Liver (tissue), 9 donors: ENCODE data around the gene RIOX2. TPM values are rescaled to one million over a fixed set of nuclear protein-coding genes. Genes with fewer than 3 reads are reported as not detected.

Experiments used
- DNase-seq: peaks from one replicate; pipeline ENCODE4 v3.0.0-alpha.2; 2017; ENCODE audit warnings: low spot score
- H3K27ac ChIP-seq, 2 donors: one replicate each; pipeline ENCODE4 v1.7.0; 2013; ENCODE audit warnings: inconsistent platforms in 2 of 2, low read length in 2 of 2, control low read depth in 1 of 2, low read depth in 1 of 2, mild to moderate bottlenecking in 1 of 2
- H3K27me3 ChIP-seq, 4 donors: one replicate each; pipeline versions ENCODE4 v1.6.1 to v1.7.0; 2013; ENCODE audit warnings: low read length in 3 of 4, inconsistent platforms in 1 of 4, mild to moderate bottlenecking in 1 of 4, moderate library complexity in 1 of 4; ENCODE audit not compliant: control insufficient read depth in 4 of 4, insufficient read depth in 4 of 4
- H3K36me3 ChIP-seq, 4 donors: one replicate each; pipeline versions ENCODE4 v1.6.1 to v1.7.0; 2013; ENCODE audit warnings: low read length in 3 of 4, mild to moderate bottlenecking in 3 of 4, low read depth in 1 of 4, moderate library complexity in 1 of 4; ENCODE audit not compliant: control insufficient read depth in 4 of 4, insufficient read depth in 3 of 4
- H3K4me1 ChIP-seq, 4 donors: one replicate each; pipeline versions ENCODE4 v1.6.1 to v1.7.0; 2013; ENCODE audit warnings: low read length in 3 of 4, mild to moderate bottlenecking in 3 of 4, moderate library complexity in 1 of 4; ENCODE audit not compliant: control insufficient read depth in 4 of 4, insufficient read depth in 4 of 4
- H3K4me3 ChIP-seq, 3 donors: one replicate each; pipeline versions ENCODE4 v1.6.1 to v1.7.0; 2013; ENCODE audit warnings: low read length in 3 of 3, control low read depth in 1 of 3, low read depth in 1 of 3, mild to moderate bottlenecking in 1 of 3
- H3K9ac ChIP-seq, 2 donors: one replicate each; pipeline ENCODE4 v1.7.0; 2013; ENCODE audit warnings: low read length in 2 of 2, mild to moderate bottlenecking in 2 of 2, moderate library complexity in 2 of 2, control low read depth in 1 of 2, low read depth in 1 of 2
- H3K9me3 ChIP-seq, 4 donors: one replicate each; pipeline versions ENCODE4 v1.6.1 to v1.7.0; 2013; ENCODE audit warnings: low read length in 3 of 4; ENCODE audit not compliant: control insufficient read depth in 4 of 4
- EGR1 ChIP-seq, 2 donors: IDR thresholded peaks; 2 replicates each; pipeline ENCODE4 v1.6.1; 2016 to 2018; ENCODE audit warnings: antibody characterized with exemption in 2 of 2, low read depth in 2 of 2
- FOXA1 ChIP-seq: IDR thresholded peaks from 2 replicates; pipeline ENCODE4 v1.6.1; 2016; ENCODE audit warnings: antibody characterized with exemption
- FOXA2 ChIP-seq: IDR thresholded peaks from 2 replicates; pipeline ENCODE4 v1.6.1; 2016; ENCODE audit warnings: antibody characterized with exemption
- GABPA ChIP-seq, 2 donors: IDR thresholded peaks in 1 of 2; conservative IDR thresholded peaks in 1 of 2; 2 replicates each; pipeline ENCODE4 v1.6.1; 2016; ENCODE audit warnings: antibody characterized with exemption in 2 of 2, mild to moderate bottlenecking in 1 of 2, moderate library complexity in 1 of 2
- HNF4A ChIP-seq, 2 donors: conservative IDR thresholded peaks; 2 replicates each; pipeline ENCODE4 v1.6.1; 2016; ENCODE audit warnings: antibody characterized with exemption in 2 of 2, mild to moderate bottlenecking in 2 of 2
- HNF4G ChIP-seq: IDR thresholded peaks from 2 replicates; pipeline ENCODE4 v1.6.1; 2016; ENCODE audit warnings: antibody characterized with exemption
- JUND ChIP-seq, 2 donors: IDR thresholded peaks; 2 replicates each; pipeline ENCODE4 v1.6.1; 2016; ENCODE audit warnings: antibody characterized with exemption in 2 of 2
- NR2F2 ChIP-seq: IDR thresholded peaks from 2 replicates; pipeline ENCODE4 v1.6.1; 2016; ENCODE audit warnings: antibody characterized with exemption
- RAD21 ChIP-seq, 2 donors: IDR thresholded peaks; 2 replicates each; pipeline ENCODE4 v1.6.1; 2016; ENCODE audit warnings: antibody characterized with exemption in 2 of 2, mild to moderate bottlenecking in 2 of 2
- SP1 ChIP-seq: IDR thresholded peaks from 2 replicates; pipeline ENCODE4 v1.6.1; 2018; ENCODE audit warnings: antibody characterized with exemption, mild to moderate bottlenecking
- TAF1 ChIP-seq: conservative IDR thresholded peaks from 2 replicates; pipeline ENCODE4 v1.6.1; 2016; ENCODE audit warnings: antibody characterized with exemption, mild to moderate bottlenecking
- YY1 ChIP-seq: IDR thresholded peaks from 2 replicates; pipeline ENCODE4 v1.6.1; 2016; ENCODE audit warnings: antibody characterized with exemption, mild to moderate bottlenecking
- WGBS: extraction: QIAGEN DNeasy Blood & Tissue Kit; methylation state at CpG from one replicate; pipeline ENCODE4 v1.1.7; 2013; 5-methylcytosine and 5-hydroxymethylcytosine counted together
- polyA plus RNA-seq, 2 donors: library from polyadenylated mRNA; stranded (reverse) in 1 of 2; unstranded in 1 of 2; fragments of 200-250 nt in 1 of 2; fragments of >200 nt in 1 of 2; fragmentation: Nextera tagmentation in 1 of 2; extraction: Ambion mirVana in 1 of 2; gene quantifications; one replicate each; pipeline versions ENCODE4 v1.2.1 to v1.2.3, GENCODE V29; 2013 to 2015
- total RNA-seq, 2 donors: library from RNA; depleted of rRNA; stranded (reverse); fragments of >200 nt; gene quantifications; one replicate each; pipeline ENCODE4 v1.2.3, GENCODE V29; 2014
- TF ChIP-seq, protein P1 (sequence below): IDR thresholded peaks from 2 replicates; pipeline ENCODE4 v1.6.1; 2016; ENCODE audit warnings: antibody characterized with exemption, mild to moderate bottlenecking
- TF ChIP-seq, protein P2 (sequence below): IDR thresholded peaks from 2 replicates; pipeline ENCODE4 v1.6.1; 2016; ENCODE audit warnings: antibody characterized with exemption
- TF ChIP-seq, protein P3 (sequence below): IDR thresholded peaks from 2 replicates; pipeline ENCODE4 v1.6.1; 2016; ENCODE audit warnings: antibody characterized with exemption
- donor health status: healthy.
- donor health status: healthy.
- donor health status: healthy.
- donor health status: healthy.
- donor health status: healthy.

Gene RIOX2
- total and polyA plus RNA-seq, 4 donors: 8.2 to 19.9 (median 11.0) TPM

DNA sequence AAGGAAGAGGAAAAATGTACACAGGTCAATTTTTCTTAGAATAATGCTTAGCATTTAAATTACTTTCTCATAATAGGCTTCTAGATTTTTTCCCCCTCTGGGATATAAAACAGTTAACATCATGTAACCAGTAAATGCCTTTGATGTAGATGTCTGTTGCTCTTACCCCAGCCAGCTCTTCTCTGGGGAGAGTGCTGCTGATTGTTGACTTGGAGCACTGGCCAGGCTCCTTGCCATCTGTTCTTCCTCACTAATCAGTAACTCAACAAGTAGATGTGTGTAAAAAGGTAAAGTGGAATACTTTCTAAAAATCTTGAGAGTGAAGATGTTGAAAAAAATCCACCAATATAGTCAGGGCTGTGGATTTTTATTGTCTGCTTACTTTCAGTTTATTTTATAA lies 42.2 kb downstream of the RIOX2 start:
- no peak for DNase-seq
- H3K27me3 ChIP-seq: no peaks in the 10 kb centered on the region
- peaks cover 0 to 4% (median 0%) of the 10 kb centered on the region in 4 donors for H3K36me3 ChIP-seq
- H3K9me3 ChIP-seq: no peaks in the 10 kb centered on the region
- H3K9ac ChIP-seq: no peak overlapping the region
- H3K27ac ChIP-seq: no peak overlapping the region
- TF ChIP-seq SP1: no peak
- TF ChIP-seq HNF4A (conservative IDR thresholded peaks at IDR 0.05): no peak
- TF ChIP-seq FOXA1: no peak
- TF ChIP-seq FOXA2: no peak
- no peak for TF ChIP-seq GABPA (IDR thresholded peaks at IDR 0.05 in 1 of 2, conservative IDR thresholded peaks at IDR 0.05 in 1 of 2)
- no peak for TF ChIP-seq YY1
- no peak for TF ChIP-seq TAF1
- TF ChIP-seq NR2F2: no peak
- TF ChIP-seq HNF4G: no peak
- TF ChIP-seq RAD21 (IDR thresholded peaks at IDR 0.05): no peak
- TF ChIP-seq, protein P1, sequence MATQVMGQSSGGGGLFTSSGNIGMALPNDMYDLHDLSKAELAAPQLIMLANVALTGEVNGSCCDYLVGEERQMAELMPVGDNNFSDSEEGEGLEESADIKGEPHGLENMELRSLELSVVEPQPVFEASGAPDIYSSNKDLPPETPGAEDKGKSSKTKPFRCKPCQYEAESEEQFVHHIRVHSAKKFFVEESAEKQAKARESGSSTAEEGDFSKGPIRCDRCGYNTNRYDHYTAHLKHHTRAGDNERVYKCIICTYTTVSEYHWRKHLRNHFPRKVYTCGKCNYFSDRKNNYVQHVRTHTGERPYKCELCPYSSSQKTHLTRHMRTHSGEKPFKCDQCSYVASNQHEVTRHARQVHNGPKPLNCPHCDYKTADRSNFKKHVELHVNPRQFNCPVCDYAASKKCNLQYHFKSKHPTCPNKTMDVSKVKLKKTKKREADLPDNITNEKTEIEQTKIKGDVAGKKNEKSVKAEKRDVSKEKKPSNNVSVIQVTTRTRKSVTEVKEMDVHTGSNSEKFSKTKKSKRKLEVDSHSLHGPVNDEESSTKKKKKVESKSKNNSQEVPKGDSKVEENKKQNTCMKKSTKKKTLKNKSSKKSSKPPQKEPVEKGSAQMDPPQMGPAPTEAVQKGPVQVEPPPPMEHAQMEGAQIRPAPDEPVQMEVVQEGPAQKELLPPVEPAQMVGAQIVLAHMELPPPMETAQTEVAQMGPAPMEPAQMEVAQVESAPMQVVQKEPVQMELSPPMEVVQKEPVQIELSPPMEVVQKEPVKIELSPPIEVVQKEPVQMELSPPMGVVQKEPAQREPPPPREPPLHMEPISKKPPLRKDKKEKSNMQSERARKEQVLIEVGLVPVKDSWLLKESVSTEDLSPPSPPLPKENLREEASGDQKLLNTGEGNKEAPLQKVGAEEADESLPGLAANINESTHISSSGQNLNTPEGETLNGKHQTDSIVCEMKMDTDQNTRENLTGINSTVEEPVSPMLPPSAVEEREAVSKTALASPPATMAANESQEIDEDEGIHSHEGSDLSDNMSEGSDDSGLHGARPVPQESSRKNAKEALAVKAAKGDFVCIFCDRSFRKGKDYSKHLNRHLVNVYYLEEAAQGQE: no peak
- no peak overlapping the region for H3K4me3 ChIP-seq
- no peaks in the 10 kb centered on the region for H3K4me1 ChIP-seq

DNA sequence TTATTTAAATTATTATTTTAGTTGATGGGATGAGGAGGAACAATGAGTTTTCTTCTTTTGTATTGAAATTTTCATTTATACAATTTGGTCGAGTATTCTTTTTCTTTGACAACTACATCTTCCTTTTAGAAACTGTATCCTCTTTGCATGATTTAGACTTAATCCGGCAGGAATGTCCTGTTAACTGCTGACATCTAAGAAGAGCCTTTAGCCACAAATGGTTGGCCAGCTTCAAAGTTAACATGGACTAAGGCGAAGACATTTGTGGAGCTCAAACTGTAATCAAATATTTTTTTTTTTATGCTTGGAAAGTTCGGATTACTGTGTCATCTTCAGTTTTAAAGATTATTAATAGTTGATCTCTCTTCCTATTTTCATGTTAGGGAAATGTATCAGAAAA lies 43.2 kb downstream of the RIOX2 start:
- no peak overlapping the region for H3K9ac ChIP-seq
- WGBS: 96% methylated on average over 4 of the region's 4 CpGs
- H3K27me3 ChIP-seq: no peaks in the 10 kb centered on the region
- no peaks in the 10 kb centered on the region for H3K4me1 ChIP-seq
- H3K36me3 ChIP-seq: peaks cover 0 to 8% (median 3%) of the 10 kb centered on the region in 4 donors
- no peak overlapping the region for H3K4me3 ChIP-seq
- TF ChIP-seq SP1 (no peak), HNF4A (conservative IDR thresholded peaks at IDR 0.05) (no peak), JUND (IDR thresholded peaks at IDR 0.05) (no peak), NR2F2 (no peak), FOXA2 (no peak)
- TF ChIP-seq, protein P1: no peak
- DNase-seq: no peak
- H3K27ac ChIP-seq: no peak overlapping the region
- H3K9me3 ChIP-seq: no peaks in the 10 kb centered on the region

DNA sequence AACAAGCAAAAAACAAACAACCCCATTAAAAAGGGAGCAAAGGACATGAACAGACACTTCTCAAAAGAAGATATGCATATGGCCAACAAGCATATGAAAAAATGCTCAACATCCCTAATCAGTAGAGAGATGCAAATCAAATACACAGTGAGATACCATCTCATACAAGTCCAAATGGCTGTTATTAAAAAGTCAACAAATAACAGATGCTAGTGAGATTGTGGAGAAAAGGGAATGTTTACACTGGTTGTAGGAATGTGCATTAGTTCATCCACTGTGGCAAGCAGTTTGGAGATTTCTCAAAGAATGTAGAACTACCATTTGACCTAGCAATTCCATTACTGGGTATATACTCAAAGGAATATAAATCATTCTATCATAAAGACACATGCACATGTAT lies 44.5 kb downstream of the RIOX2 start:
- Histone ChIP-seq H3K4me1 (no peaks in the 10 kb centered on the region), H3K27me3 (no peaks in the 10 kb centered on the region), H3K4me3 (no peak overlapping the region), H3K9me3 (no peaks in the 10 kb centered on the region), H3K36me3 (peaks cover 0 to 8% (median 3%) of the 10 kb centered on the region in 4 donors), H3K9ac (no peak overlapping the region), H3K27ac (no peak overlapping the region)
- DNase-seq: no peak
- TF ChIP-seq HNF4G (no peak), RAD21 (IDR thresholded peaks at IDR 0.05) (no peak), SP1 (no peak), NR2F2 (no peak), JUND (IDR thresholded peaks at IDR 0.05) (no peak), YY1 (no peak), EGR1 (IDR thresholded peaks at IDR 0.05; ENCODE audit: low read depth in 2 of 2) (no peak), HNF4A (conservative IDR thresholded peaks at IDR 0.05) (no peak), FOXA1 (no peak)
- TF ChIP-seq, protein P2, sequence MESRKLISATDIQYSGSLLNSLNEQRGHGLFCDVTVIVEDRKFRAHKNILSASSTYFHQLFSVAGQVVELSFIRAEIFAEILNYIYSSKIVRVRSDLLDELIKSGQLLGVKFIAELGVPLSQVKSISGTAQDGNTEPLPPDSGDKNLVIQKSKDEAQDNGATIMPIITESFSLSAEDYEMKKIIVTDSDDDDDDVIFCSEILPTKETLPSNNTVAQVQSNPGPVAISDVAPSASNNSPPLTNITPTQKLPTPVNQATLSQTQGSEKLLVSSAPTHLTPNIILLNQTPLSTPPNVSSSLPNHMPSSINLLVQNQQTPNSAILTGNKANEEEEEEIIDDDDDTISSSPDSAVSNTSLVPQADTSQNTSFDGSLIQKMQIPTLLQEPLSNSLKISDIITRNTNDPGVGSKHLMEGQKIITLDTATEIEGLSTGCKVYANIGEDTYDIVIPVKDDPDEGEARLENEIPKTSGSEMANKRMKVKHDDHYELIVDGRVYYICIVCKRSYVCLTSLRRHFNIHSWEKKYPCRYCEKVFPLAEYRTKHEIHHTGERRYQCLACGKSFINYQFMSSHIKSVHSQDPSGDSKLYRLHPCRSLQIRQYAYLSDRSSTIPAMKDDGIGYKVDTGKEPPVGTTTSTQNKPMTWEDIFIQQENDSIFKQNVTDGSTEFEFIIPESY: no peak
- TF ChIP-seq, protein P1: no peak
- TF ChIP-seq, protein P3, sequence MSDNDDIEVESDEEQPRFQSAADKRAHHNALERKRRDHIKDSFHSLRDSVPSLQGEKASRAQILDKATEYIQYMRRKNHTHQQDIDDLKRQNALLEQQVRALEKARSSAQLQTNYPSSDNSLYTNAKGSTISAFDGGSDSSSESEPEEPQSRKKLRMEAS: no peak
